K562 treated with DMSO at 1 percent for 12 hours (cell line): ENCODE measurements around the gene CXCL10. TPM values are rescaled to one million over a fixed set of nuclear protein-coding genes. Genes with fewer than 3 reads are reported as not detected.

Experiments used
- total RNA-seq: library from RNA; unstranded; fragments of 300-600 nt; gene quantifications from 2 replicates; pipeline ENCODE4 v1.2.3, GENCODE V29; 2022; ENCODE audit not compliant: insufficient read depth

The CXCL10 gene
- total RNA-seq, result 4.0 and 10.2 TPM in 2 replicates

GRCh38 chr4:76023389-76023788 lies at the start of gene CXCL10:
TSS of gene CXCL10 (minus strand) at chr4:76023497. CDS start at chr4:76023431, 66 bp downstream.

GRCh38 chr4:76035799-76036380 lies 12.6 kb upstream of the CXCL10 start, which contains the start of gene CXCL11:
TSS of gene CXCL11 (minus strand) at chr4:76036070. CDS start at chr4:76035987, 83 bp downstream.

GRCh38 chr4:76007089-76007862 lies 16.0 kb downstream of the CXCL10 start, which contains the start of gene CXCL9:
TSS of gene CXCL9 (minus strand) at chr4:76007509. CDS start at chr4:76007449, 60 bp downstream.

Other genes with a start within 250 kb of the CXCL10 start
- gene PPEF2, start 121.0 kb downstream of the CXCL10 start, total RNA-seq, result not detected in 2 replicates
- 6.7 and 27.9 TPM in 2 replicates for gene NAAA, start 82.5 kb downstream of the CXCL10 start, total RNA-seq
- 7.7 and 20.6 TPM in 2 replicates for gene SDAD1, start 32.6 kb downstream of the CXCL10 start, total RNA-seq
- gene CXCL9, start 16.0 kb downstream of the CXCL10 start, total RNA-seq, result not detected in 2 replicates
- gene CXCL11, start 12.6 kb upstream of the CXCL10 start, total RNA-seq, result 7.9 and 20.8 TPM in 2 replicates
- gene ART3, start 51.2 kb upstream of the CXCL10 start, total RNA-seq, result 1.2 TPM in 1 of 2 replicates, not detected in the other
- 16.6 and 38.4 TPM in 2 replicates for gene NUP54, start 124.9 kb upstream of the CXCL10 start, total RNA-seq
- 14.1 and 43.7 TPM in 2 replicates for gene SCARB2, start 190.3 kb upstream of the CXCL10 start, total RNA-seq
- 9.7 and 15.2 TPM in 2 replicates for gene FAM47E, start 228.2 kb upstream of the CXCL10 start, total RNA-seq